ENCODE data around the gene CENPM.

CENPM gene

DNA sequence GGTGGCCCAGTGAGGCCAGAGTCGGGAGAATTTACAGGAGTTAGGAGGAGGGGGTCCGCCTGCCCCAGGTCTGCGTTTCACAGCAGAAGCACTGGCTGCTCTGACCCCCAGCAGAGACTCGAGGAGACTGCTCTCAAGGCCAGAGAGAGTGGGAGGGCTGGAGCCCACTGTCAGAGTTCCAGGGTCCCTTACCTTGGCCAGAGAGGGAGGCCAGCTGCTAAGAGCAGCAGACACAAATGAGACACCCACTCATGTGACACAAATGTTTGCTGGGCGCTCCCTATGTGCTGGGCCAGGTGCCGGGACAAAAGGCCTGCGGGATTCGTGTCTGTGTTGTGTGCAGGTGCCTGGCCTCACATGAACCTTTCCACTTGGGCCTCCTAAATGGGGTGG is 17.5 kb downstream of the CENPM start:
- no peak for DNase-seq

DNA sequence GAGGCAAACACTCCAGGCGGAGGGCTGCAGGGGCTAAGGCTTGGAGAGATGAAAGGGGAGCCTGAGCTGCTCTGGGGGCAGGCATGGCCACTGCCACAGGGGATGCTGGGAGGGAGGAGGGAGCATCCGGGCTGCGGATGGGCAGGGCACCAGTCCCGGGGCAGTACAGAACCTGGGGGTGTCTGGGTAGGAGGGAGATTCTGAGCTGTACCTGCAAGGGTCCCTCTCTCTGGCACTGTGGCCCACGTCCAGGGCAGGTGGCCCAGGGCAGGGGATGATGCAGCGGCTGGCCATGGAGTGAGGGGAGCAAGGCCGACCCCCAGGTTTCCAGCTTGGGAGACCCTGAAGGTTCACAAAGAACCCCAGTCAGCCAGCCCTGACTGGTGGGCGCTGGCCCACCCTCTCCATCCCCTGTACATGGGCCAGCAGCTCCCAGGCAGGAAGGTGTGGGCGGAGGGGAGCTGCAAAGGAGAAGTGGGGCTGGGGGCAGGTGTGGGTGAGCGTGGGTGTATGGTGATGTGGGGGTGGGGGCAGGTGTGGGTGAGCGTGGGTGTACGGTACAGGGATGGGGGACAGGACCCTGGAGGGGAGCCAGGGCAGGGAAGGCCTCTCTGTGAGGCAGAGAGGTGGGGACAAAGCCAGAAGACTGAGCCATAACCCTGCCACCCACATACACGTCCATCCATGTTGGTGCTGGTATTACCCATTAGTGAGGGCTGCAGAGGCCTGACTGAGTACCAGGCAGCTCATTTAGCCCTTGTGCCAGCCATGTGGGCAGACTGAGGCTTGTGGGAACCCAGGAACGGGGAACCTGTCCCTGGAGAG is 18.1 kb downstream of the CENPM start:
- no peak for DNase-seq

DNA sequence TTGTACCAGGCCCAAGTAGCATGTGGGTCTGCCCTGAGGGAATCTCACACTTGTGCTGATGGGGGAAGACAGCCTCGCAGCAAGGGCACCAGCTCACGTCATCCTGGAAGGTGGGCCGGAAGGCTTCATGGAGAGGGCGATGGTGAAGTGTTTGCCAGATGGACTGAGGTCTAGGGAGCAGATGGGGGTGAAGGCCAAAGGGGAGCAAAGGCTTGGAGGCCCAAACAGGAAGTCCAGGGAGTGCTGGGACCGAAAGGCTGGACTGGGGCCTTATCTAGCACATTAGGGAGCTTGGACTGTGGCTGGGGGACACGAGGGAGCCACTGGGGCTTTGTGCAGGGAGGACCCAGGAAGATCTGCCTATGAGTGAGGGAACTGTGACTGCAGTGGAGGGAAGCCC is 19.1 kb downstream of the CENPM start:
- no peak for DNase-seq

DNA sequence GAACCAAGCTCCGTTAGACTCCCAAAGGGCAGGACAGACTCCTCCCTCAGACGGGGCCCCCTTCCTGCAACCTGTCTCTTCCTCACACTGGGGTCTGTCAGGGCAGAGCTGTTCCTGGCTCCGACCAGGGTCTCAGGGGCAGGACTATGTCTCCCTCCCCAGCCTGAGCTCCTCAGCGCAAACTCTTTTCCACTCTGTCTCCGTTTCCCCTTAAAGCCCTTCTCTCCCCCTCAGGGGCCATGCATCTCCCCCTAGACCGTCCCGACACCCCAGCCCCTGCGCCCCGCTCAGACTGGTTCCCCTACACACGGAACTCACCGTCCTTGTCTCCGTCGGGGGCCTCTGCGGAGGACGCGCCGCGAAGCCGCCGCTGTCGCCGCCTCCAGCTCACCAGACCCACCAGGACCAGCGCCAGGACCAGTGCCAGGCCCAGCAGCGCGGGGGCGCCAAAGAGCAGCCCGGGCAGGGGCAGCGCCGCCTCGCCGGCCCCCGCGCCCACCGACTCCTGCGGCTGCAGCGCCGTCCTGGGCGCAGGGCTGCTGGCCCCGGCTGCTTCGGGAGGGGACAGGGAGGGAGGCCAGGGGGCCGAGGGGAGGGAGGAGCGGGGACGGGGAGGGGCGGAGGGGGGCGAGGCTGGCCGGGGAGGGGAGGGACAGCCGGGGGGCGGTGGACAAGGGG is 21.0 kb downstream of the CENPM start:
- peak; percentile 47 for DNase-seq

DNA sequence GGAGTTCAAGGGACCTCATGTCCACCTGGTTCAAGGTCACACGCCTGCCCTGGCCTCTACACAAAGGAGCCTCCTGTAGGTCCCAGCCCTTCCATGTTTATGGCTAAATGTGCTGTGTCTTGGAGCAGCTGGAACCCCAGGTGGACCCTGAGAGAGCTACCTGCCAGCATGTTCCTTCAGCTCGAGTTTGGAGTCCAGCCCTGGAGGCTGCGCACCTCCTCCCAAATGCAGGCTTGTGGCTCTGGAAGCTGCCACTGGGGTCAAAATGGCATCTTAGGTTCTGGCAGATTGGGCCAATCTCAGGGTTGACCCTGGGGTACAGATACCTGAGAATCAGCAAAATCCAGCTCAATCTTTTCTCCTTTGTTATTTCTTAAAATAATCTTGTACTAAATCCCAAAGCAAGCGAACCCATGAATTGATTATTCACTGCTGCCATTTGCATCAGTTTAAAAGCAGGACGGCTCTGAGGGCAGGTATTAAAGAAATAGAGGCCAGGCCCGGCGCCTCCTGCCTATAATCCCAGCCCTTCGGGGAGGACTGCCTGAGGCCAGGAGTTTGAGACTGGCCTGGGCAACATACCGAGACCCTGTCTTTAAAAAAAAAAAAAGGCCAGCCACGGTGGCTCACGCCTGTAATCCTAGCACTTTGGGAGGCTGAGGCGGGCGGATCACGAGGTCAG is 23.2 kb downstream of the CENPM start:
- no peak for DNase-seq

DNA sequence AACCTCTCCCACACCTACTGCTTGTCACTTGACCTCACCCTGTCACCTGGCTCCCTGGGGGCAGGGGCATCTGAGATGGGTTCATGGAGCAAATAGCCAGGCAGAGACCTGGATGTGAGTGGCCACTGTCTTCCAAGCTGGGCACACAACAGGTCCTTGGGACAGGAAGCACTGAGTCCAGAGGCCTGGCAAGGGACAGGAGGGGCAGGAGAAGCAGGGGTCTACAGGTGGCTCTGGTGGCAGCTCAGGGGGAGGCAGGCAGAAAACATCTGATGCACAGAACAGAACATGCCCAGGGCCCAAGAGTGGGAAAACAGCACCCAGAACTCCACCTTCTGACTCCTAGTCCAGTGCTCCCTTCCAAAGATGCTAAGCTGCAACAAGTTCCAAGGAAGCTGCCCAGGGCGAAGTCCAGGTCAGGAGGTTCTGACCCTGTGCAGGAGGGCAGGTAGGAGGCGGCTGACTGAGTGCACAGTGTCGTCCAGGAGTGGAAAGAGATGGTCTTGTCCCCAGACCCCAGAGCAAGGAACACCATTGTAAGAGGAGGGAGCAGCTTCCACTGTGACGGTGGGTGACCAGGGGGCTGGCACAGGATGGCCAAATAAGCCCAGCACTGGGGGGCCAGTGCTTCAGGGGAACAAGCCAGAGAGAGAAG is 23.9 kb downstream of the CENPM start:
- no peak for DNase-seq

DNA sequence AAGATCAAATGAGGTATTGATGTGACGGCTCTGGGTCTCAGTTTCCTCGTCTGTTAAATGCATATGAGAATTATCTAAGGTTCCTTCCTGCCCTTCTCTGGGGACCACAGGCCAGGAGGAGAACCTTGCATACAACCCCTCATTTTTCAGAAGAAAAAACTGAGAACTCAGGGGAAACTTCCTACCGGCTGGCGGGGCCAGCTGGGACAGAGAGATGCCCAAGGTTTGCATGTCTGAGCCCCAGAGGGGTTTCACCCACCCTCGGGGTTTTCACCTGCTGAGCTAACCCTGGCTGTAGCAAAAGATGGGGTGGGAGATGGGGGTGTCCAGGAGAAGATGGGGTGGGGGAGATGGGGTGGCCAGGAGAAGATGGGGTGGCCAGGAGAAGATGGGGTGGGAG is 24.6 kb downstream of the CENPM start:
- no peak for DNase-seq

DNA sequence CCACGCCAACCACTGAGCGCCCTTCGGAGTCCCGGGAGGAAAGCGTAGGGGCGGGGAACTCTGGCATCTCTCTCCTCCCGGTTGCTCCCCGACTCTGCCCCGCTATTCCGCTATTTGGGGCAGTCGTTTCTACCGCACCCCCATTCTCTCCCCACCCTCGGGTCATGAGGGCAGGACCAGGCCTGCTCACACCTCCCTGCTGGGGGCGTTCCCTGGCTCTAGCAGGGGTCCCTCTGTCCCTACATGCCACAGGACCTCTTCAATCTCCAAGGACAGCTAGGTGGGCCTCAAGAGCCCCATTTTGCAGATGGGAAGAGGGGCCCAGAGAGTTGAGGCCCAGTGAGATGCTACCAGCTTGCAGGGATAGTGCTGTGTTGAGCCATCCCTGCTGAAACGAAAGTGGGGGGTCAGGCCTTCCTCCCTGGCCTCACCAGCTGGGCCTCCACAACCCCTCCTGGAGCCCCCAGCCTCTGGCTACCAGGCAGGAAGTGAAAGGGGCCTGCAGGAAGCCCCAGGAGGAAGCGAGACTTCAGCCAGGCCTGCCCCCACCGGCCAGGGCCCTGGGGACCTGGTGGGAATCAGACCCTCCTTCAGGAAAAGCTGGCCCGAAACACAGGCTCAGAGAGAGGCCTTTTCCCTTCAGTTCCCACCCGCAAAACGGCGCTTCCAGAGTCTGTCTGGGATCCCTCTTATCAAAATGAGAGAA is 26.5 kb downstream of the CENPM start:
- DNase-seq = no peak

DNA sequence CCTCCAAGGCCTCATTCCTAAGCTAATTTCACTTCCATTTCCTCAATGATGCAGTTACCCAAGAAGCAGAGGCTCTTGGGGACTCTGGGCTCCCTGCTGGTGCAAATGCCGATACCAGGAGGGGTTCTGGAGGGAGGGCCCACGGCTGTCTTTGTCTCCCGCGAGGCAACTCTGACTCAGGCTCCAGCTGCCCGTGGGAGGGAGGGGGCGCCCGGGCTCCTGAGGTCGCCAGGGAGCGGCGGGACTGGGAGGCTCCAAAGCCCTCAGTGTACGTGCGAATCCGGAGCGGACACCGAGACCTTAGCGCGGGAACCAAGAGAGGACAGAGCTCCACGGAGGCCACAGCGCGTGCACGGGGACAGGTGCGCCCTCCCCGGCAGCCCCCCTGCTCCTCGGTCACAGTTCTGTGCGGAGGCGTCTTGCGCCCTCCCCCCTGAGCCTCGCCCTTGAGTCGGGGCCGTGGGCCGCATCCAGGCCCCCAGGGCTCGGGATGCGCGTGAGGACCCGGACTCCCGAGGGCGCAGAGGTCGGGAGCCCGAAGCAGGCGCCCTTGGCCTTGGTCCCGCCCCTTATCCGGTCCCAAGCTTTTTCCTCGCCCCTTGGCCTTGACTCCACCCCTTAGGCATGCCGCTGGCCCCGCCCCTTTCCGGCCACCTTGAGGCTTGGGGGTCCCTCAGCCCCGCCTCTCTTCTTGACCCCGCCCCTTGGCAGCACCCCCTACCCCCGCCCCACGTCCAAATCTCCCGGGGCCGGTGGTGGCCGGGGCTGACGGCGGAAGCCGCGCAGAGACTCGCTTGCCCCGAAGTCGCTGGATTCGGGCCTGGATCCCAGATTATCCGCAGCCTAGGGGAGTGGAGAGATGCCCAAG is 27.4 kb downstream of the CENPM start:
- no peak for DNase-seq

DNA sequence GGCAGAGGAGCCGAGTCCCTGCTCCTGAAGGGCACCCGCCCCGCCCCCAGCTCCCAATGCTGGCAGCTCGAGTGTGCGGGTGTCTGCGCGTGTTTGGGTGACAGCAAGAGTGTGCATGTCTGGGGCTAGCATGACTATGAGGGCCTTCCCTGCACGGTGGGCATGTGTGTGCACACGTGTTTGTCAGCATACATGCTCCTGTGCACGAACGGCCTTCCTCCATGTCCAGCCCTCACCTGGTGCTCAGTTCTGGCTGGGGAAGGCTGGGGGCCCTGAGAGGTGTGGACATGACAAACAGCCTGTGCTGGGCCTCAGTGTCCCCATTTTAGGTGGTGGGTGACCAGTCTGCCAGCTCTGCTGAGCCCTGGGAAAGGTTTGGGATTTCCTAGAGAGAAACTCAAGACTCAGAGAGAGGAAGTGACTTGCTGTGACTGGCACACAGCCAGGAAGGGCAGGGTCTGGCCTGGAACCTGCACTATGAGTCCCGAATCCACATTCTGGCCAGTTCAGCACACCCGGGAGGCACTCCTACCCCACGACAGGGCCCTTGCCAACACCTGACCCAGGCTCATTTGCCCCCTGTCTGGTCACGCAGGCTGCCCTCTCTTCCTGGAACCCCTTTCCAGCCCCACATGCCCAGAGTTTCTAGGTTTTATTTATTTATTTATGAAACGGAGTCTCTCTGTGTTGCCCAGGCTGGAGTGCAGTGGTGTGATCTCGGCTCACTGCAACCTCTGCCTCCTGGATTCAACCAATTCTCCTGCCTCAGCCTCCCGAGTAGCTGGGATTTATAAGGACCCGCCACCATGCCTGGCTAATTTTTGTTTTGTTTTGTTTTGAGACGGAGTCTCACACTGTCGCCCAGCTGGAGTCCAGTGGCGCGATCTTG is 28.8 kb downstream of the CENPM start:
- peak; percentile 44 for DNase-seq

DNA sequence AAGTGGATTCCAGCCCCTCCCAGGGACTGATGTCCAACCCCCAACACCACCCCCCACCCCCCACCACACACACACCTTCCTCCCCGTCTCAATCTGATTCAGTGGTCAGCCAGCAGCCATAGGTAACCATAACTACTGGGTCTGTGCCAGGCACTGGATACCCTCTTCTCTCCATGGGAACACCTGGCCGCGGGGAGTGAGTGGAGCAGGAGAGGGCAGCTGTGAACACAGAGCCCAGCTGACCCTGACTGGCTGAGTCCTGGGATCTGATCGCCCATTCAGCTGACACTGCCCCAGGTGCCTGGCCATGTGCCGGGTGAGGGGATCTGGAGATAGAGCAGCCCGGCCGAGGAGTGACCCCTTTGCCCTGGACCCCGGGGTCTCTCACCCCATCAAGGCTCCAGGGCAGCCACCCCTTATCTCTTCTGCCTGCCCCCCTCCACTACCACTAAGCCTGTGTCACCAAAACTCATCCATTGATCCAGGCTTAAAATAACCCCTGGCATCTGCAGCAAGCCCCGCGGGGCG is 29.5 kb downstream of the CENPM start:
- DNase-seq = no peak

DNA sequence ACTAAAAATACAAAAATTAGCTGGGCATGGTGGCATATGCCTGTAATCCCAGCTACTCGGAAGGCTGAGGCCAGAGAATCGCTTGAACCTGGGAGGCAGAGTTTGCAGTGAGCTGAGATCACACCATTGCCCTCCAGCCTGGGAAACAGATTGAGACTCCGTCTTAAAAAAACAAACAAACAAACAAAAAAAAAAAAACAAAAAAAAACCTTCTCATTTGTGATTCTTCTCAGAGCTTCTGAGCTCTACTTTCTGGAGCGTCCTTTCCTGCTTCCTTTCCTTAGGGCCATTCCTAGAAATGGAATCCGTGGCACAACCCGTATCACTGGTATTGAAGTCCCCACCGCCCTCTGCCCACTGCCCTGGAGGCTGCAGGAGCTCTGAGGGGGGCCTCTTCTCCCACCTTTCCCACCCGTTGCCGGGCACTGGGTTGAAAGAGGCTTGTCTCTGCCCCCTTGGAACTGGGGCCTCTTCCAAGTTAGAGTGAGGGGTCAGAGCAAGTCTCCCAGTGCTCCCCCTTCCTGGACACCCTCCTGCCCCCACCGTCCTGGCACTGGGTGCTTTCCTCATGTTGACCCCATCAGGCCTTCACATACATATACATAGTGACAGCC is 30.1 kb downstream of the CENPM start:
- no peak for DNase-seq

DNA sequence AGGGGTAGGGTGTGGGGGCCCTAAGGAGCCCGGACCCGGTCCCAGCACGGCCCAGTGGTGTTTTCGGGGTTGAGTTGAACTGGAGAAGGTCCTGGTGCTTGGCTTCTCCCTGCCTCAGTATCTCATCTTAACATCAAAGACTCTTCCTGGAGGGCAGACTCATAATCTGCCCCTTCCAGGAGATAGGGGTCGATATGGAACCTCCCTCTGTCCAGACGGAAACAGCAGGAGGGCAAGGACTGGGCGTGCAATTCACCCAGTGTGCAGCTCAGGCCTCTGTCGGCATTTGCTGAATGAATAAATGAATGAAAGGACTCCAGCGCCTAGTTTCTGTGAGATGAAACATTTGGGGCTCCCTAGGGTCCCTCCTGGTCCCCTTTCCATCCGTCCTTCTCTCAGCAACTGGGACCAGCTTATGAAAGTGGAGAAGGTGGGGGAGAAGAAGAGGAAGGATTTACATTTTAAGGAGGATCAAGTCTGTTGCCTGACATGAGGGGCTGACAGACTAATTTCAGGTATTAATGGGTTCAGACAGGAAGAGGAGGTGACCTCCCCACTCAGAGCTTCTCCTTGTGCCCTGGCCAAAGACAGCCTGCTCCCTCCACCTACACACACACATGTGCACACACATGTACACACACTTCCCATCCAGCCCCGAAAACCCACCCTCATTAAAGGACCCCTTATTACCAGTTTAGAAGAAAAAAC is 31.0 kb downstream of the CENPM start:
- DNase-seq = no peak

DNA sequence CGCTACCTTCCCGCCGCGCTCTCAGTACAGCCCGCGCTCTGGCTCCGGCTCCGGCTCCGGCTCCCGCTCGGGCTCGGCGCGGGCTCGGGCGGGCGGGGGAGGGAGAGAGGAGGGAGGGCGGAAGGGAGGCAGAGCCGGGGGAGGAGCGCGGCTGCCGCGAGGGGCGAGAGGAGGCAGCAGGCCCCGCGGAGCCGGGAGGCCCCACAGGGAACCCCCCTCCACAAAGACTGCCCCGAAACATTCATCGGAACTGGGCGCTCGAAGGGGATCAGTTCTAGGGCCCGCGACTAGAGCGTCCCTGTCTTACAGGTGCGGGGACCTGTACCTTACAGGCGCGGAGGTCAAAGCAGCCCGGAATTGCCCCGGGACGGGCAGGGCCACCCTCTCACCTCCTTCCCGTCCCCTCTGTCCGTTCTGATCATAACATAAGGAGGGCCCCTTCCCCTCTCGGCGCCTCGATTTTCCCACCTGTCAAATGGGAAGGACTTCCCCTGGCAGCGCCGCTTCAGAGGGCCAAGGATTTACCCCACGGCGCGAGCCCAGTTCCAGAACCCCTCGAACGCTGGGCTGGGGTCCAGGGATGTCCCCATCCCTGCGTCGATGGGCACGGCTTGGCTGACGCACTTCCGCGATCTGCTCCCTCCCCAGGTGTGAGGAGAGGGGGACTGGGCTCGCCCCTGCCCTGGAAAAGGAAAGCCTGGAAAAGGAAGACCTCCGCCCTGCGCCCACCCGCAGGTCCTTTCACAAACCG is 31.7 kb downstream of the CENPM start, which contains the start of gene SHISA8:
Gene SHISA8, minus strand, starts transcription at position 40 of the 751 bp plus-strand sequence. CDS start 407 bp downstream, outside the sequence.
- DNase-seq = no peak

DNA sequence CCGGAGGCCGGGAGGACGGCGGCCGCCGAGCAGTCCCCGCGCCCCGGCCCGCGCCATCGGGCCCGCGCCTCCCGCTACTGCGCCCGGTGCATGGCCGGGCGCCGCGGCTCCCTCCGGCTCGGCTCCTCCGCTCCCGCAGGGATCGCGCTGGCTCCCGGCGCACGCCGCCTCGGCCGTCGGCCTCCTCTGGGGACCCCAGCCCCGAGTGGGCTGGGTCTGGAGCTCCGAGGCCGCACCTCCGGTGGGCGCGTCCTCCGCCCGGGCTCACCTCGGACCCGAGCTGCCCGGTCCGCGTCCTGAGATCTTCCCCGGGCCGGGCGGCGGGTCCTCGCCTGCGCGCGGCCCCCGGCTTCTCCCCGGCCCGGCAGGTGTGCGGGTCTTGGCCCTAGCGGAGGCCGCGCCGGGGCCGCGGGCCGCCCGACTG is 32.3 kb downstream of the CENPM start:
- DNase-seq = no peak

DNA sequence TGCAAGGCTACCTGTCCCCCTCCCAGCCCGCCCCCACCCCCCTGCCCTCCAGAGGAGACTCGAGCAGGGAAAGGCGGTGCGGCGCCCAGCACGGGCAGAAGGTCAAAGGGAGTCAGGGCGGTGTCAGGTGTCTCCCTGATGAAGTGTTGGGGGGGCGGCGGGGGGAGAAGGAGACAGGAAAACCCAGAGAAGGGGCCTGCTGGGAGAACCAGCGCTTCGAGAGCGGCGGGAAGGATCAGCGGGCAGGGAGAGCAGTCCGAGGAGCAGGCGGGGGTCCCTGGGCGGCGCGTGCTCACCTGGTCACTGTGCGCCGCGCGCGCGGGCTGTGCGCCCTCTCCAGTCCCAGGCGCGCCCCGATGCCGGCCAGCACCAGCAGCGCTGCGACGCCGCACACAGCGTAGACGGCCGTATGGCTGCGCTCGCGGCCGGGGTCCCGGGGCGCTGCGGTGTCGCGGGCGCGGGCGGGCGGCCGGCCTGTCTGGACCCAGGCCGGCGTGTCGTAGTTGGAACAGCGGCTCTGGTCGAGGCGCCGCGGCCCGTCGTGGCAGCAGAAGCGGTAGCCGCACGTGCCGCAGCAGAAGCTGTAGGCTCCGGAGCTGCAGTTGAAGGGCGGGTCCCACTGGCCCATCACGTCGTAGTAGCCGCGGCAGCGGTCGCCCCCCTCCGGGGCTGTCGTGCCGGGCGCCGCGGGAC is 33.0 kb downstream of the CENPM start:
- no peak for DNase-seq

DNA sequence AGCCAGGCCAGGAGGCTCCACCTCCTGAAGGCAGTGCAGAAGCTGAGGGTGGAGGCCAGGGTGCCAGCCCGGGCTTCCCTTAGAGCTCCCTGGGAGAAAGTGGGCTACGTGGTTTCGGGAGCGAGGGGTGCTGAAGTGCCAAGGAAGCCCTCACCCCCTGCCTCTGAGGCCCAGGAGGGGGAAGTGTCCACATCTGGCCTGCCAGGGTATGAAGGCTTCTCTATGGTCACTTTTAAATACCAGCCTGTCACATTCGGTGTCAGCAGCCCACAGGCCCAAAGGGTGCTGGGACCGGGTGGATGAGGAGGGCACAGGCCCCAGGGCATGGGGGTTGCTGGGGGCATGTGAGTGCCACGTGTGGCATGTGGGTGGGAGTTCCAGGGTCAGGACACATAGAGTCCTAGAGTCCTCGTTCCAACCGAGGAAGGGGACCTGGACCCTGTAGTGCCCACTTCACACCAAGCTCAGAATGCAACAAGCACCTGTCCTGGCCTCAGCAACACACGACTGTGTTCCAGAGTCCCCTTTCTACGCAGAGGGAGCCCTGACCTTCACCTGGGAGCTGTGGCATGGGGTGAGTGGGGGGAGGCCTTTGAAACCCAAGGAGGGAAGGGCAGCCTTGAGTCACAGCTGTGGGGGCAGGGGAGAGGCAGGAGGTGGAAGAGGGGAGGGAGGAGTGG is 33.8 kb downstream of the CENPM start:
- DNase-seq = no peak
